Heart left ventricle (tissue), 13 donors: Measurements from ENCODE around the gene ZDHHC22.

ENCODE experiments used
- POLR2A ChIP-seq, 2 donors: fragments of 450-650 bp; IDR thresholded peaks; one replicate each; pipeline ENCODE4 v1.6.1; 2017; ENCODE audit warnings: antibody characterized with exemption in 2 of 2, mild to moderate bottlenecking in 2 of 2, moderate library complexity in 2 of 2
- TF ChIP-seq, protein P1 (sequence below), 12 donors: fragments of 200-600 bp; sonication (generic) in 4 of 12; IDR thresholded peaks; one replicate each; pipeline versions ENCODE4 v1.5.0 to v1.8.0; 2018 to 2022; ENCODE audit warnings: antibody characterized with exemption in 12 of 12, mild to moderate bottlenecking in 5 of 12
- donor health status: ischemic (EF 13 %, LVEDD 7.1; RV severe dilation, severe dysfunction).
- donor health status: DM: no; HTN: yes; CAD: no.
- donor health status: DM: no; HTN: no; CAD: no.
- donor health status: ischemic (EF 25% LVEDD 6.9; RV normal size, moderate dysfunction).
- donor health status: ischemic (EF 25% LVEDD 5.7; RV mildly dilated, moderate dysfunction).
- donor health status: ischemic (EF 35%, LVEDD 5.7; RV mildly dilated, moderate dysfunction).
- donor health status: nonischemic (EF 11% LVEDD 7.7; RV severe dilation, severe dysfunction).
- donor health status: DM: yes; HTN: yes; CAD: no.
- donor health status: PGD.
- donor health status: ischemic (EF 29% LVEDD 5.4; RV normal size, mild dysfunction).
- donor health status: nonischemic (EF 23%, LVEDD 6.1; RV moderate dilation, normal function).

DNA sequence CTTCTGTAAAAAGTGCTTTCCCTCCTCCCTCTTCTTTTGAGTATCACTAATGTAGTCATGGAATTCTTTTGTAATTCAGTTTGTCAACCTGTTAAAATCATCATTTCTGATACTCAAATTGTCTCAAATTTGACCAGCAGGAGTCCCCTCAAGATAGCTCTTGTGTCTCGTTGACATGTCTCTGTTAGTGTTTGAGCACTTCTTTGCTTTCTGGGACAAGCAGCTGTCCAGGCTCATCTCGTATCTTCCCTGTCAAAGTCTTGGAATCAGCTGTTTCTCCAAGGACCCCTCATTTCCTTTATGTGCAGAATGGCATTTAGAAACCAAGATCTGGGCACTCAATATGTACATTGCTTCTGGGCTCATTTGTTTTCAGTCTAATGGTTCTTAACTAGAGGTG is 32.8 kb downstream of the ZDHHC22 start:
- no peak for TF ChIP-seq POLR2A (IDR thresholded peaks at IDR 0.05)
- TF ChIP-seq, protein P1, sequence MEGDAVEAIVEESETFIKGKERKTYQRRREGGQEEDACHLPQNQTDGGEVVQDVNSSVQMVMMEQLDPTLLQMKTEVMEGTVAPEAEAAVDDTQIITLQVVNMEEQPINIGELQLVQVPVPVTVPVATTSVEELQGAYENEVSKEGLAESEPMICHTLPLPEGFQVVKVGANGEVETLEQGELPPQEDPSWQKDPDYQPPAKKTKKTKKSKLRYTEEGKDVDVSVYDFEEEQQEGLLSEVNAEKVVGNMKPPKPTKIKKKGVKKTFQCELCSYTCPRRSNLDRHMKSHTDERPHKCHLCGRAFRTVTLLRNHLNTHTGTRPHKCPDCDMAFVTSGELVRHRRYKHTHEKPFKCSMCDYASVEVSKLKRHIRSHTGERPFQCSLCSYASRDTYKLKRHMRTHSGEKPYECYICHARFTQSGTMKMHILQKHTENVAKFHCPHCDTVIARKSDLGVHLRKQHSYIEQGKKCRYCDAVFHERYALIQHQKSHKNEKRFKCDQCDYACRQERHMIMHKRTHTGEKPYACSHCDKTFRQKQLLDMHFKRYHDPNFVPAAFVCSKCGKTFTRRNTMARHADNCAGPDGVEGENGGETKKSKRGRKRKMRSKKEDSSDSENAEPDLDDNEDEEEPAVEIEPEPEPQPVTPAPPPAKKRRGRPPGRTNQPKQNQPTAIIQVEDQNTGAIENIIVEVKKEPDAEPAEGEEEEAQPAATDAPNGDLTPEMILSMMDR (IDR thresholded peaks at IDR 0.05), result no peak
